NCI-H460 (cell line): ENCODE data around the gene NUMA1. TPM values are rescaled to one million over a fixed set of nuclear protein-coding genes. Genes with fewer than 3 reads are reported as not detected.

Experiments used
- DNase-seq: peaks from one replicate; pipeline ENCODE4 v3.0.0-alpha.2; 2016; ENCODE audit warnings: low read depth; ENCODE audit errors: extremely low read depth
- small RNA-seq, 2 experiments: library from RNA; depleted of rRNA; stranded (forward); fragments of <200 nt; gene quantifications; one replicate each; pipeline ENCODE3, GENCODE V24; 2014
- total RNA-seq: library from RNA; depleted of rRNA; stranded (reverse); fragments of >200 nt; shearing (Covaris generic); gene quantifications from 2 replicates; pipeline ENCODE4 v1.2.3, GENCODE V29; 2014; rRNA removed

NUMA1 gene
- total RNA-seq, 1 experiment from 2014 or later, result 57.0 TPM

DNA sequence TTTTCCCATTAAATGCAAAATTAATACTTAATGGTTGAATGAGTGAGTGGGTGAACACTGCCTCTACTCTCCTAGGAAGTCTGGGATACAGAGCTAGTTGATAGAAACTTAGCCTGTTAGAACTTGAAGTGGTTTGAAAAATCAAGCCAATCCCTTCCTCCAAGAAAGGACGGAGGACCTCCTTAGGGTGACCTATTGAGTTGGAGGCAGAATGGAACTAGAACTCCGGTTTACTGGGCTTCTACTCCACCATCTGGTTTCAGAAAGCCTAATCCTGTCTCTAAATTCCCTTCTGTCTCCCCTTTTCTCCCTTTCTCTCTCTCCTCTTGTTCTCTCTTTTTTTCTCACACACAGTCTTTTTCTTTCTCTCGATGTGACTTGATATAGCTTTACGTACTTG is 101.2 kb downstream of the NUMA1 start:
- no peak for DNase-seq

DNA sequence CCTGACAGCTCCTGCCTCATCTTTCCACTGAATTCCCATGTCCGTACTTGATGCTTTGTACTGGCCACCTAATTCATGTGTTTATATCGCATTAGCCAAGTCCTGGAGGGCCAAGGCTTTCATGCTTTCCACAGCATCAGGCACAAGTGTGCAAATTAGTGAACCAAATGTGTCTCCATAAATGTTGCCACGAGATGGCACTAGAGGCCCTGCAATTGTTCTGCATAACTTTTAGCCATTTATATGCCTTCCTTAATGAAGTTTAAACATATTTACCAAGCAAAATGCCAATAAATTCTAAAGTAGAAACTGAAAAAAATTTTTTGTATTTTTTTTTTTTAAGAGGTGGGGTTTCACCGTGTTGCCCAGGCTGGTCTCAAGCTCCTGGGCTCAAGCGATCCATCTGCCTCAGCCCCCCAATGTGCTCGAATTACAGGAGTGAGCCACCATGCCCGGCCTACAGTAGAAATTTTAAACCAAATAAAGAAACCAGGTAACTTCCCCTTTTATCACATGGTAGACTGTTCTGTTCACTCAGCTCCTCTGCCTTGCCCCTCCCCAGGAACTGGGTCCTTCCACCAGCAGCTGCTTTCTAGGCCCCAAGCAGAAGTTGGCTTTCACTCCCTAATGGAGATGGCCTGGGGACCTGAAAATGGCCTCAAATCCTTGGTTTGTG is 102.5 kb downstream of the NUMA1 start:
- DNase-seq, result peak; percentile 38

DNA sequence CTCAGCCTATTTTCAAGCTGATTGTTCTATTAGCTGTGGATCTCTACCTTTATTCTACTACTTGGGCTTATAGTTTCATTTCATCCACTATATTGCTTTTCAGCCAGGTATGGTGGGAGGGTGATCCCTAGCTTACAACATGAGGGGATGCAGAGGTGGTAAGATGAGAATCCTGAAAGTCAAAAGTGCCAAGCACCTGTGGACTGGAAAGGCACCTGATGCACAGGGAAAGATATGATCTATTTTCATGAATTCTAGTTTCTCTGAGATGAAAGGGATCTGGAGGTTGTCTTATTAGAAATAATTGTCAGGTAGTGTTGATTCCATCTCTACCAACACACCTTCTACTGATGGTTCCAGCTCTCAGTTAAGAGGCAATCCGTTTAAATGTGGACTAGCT is 103.3 kb downstream of the NUMA1 start:
- no peak for DNase-seq

DNA sequence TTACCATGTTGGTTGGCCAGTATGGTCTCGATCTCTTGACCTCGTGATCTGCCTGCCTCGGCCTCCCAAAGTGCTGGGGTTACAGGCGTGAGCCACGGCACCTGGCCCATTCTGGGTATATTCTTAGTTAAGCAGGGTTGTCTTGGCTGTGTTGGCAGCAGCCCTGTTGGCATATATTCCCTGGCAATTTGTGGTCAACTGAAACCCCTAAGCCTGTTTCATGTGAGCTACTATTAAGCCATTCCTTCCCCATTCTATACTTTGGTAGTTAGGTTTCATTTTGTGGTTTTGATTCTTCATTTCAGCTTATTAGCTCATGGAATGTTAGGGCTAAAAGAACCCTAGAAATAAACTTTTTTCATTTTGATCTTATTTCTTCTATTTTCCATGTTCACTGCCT is 103.8 kb downstream of the NUMA1 start:
- DNase-seq, result no peak

DNA sequence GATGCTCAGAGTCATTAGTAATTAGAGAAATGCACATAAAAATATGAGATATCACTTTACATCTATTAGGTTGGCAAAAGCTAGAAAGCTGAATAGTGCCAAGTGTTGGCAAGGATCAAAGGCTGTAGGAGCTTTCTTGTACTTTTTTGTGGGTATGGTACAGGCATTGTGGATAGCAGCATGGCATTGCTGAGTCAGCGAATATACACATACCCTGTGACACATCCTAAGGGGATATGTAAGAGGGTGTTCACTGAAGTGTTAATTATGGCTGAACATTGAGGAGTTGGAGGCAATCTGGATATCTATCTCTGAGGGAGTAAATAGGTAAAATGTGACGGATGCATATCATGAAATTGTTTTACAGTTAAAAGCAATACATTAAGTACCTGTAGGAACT is 108.7 kb downstream of the NUMA1 start:
- DNase-seq, result no peak

DNA sequence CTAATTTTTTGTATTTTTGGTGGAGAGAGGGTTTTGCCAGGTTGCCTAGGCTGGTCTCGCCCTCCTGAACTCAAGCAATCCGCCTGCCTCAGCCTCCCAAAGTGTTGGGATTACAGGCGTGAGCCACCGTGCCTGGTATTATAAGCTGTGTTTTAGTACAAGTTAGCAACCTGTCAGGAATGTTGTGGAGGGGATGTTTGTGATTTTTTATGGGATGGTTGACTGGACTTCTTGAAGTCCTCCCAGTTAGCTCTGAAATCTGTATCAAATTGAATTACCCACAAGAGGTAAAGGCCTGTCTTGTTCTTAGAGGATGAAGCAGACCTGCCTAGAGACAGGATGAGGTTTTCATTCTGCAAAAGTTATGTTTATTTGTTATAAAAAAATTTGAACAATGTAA is 115.7 kb downstream of the NUMA1 start:
- DNase-seq, result no peak

DNA sequence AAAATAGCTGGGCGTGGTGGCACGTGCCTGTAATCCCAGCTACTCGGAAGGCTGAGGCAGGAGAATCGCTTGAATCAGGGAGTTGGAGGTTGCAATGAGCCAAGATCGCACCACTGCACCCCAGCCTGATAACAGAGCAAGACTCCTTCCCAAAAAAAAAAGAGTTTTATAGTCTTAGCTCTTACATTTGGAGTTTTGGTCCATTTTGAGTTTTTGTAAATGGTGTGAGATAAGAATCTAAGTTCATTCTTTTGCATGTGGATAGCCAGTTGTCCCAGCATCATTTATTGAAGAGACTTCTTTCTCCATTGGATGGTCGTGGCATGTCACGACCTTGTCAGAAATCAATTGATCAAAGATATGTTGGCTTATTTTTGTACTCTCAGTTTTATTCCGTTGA is 116.9 kb downstream of the NUMA1 start:
- DNase-seq, result no peak

DNA sequence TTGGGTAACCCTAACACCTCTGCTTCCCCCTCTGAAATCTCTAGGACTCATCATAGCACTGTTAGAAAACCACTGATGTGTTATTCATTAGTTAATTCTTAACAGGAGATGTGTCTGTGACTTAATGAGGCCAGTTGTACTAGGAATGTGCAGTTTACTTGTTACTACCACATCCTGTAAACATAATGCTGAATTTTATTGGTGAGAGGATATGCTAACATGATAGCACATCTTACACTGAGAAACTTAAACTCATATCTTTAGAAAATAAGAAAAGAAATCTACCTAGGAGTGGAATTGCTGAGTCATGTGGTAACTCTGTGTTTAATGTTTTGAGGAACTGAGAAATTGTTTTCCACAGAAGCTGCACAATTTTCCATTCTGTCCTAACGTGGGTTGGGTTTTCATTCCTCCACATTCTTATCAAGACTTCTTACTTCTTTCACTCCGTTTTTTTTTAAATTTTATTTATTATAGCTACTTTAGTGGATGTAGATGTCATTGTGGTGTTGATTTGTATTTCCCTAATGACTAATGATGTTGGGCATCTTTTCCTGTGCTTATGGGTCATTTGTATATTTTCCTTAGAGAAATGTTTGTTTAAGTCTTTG is 117.8 kb downstream of the NUMA1 start:
- no peak for DNase-seq

DNA sequence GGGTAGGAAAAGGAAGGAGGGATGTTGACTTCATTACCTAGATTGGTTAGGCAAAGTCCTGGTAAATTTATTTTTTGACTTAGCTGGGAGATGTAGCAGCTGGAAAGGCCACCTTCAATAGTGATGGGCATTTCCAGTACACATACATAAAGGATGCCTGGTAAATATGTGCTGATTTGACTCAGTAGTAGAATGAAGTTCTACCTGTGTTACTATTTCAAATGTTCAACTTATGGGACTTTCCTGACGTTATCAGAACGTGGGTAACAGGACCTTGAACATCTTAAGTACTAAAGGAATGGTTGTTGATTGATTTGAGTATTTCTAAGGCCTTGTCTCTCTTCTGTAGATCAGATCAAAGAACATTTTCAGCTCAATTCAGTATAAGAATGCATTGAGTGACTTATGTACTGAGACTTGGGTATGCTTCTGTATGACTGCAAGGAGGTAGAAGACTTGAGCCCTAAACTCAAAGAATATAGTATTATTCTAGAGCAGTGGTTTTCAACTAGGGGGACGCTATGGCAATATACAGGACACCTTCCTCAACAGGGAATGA is 124.4 kb downstream of the NUMA1 start:
- no peak for DNase-seq

Small RNAs within 50 kb of the gene (small RNA-seq; reads per million reads assigned to genes)
- gene MIR3165, result 0 reads per million in 2 experiments
- 0 reads per million in 2 experiments for gene RNU6-72P

Other genes with a start within 250 kb of the NUMA1 start
- gene DEFB108B, start 247.3 kb downstream of the NUMA1 start, total RNA-seq, result not detected in 2 replicates
- not detected in 2 replicates for gene DEFB131B, start 202.1 kb downstream of the NUMA1 start, total RNA-seq
- 2.0 and 3.2 TPM in 2 replicates for gene XNDC1N, start 151.9 kb downstream of the NUMA1 start, total RNA-seq
- 11.7 and 12.7 TPM in 2 replicates for gene RNF121, start 151.5 kb downstream of the NUMA1 start, total RNA-seq
- 2.3 and 2.4 TPM in 2 replicates for gene IL18BP, start 81.6 kb downstream of the NUMA1 start, total RNA-seq
- 6.7 and 7.5 TPM in 2 replicates for gene LRRC51, start 308 bp upstream of the NUMA1 start, total RNA-seq
- gene LAMTOR1, start 22.8 kb upstream of the NUMA1 start, total RNA-seq, result 49.7 and 51.6 TPM in 2 replicates
- not detected in 2 replicates for gene TOMT, start 25.4 kb upstream of the NUMA1 start, total RNA-seq
- gene ANAPC15, start 32.2 kb upstream of the NUMA1 start, total RNA-seq, result 30.9 and 37.6 TPM in 2 replicates
- not detected in 2 replicates for gene FOLR3, start 55.2 kb upstream of the NUMA1 start, total RNA-seq
- not detected in 2 replicates for gene FOLR1, start 111.6 kb upstream of the NUMA1 start, total RNA-seq
- not detected in 2 replicates for gene FOLR2, start 136.3 kb upstream of the NUMA1 start, total RNA-seq
- gene INPPL1, start 144.2 kb upstream of the NUMA1 start, total RNA-seq, result 49.1 and 55.6 TPM in 2 replicates
- gene PHOX2A, start 163.6 kb upstream of the NUMA1 start, total RNA-seq, result not detected in 2 replicates